ENCODE data around the gene MYLK3.

GRCh38 chr16:46782320-46782719 is 34.2 kb upstream of the MYLK3 start:
- TF ChIP-seq POLR2A (IDR thresholded peaks at IDR 0.05) (no peak), CTCF (IDR thresholded peaks at IDR 0.05) (no peak)

Measured in right lobe of liver (tissue), 4 donors.